Measurements from ENCODE around the gene PIK3AP1.
"Not testable (repeated sequence)": the region's sequence is repeated elsewhere in the genome, so short reads cannot be mapped to it uniquely, and the experiment has no call there.

- not testable (repeated sequence) for TF ChIP-seq EZH2 (IDR thresholded peaks at IDR 0.05; ENCODE audit: insufficient read depth, poor library complexity, severe bottlenecking); EZH2phosphoT487 (IDR thresholded peaks at IDR 0.05; ENCODE audit: insufficient read depth, low read depth)
Measured at GRCh38 chr10:96680463-96680862, 39.9 kb downstream of the PIK3AP1 start.
